NCI-H524 (cell line): ENCODE data around the gene TOMM40.

Experiments used
- DNase-seq, 2 experiments: peaks; one replicate each; lab custom pipeline; 2025; lab: John Stamatoyannopoulos, UW

The TOMM40 gene

GRCh38 chr19:44927746-44928145, 36.7 kb downstream of the TOMM40 start:
- no peak for DNase-seq

GRCh38 chr19:44930088-44930487, 39.0 kb downstream of the TOMM40 start:
- no peak for DNase-seq

GRCh38 chr19:44931541-44931940, 40.5 kb downstream of the TOMM40 start:
- no peak for DNase-seq

- no peak for DNase-seq
Measured at GRCh38 chr19:44939668-44940067, 48.6 kb downstream of the TOMM40 start.

GRCh38 chr19:44942067-44942571, 51.1 kb downstream of the TOMM40 start, which contains the start of gene APOC4:
Gene APOC4, plus strand, starts transcription at chr19:44942237. Its CDS starts 41 bp downstream, at chr19:44942278.
- no peak for DNase-seq

- no peak for DNase-seq
Measured at GRCh38 chr19:44943801-44944249, 52.8 kb downstream of the TOMM40 start.

GRCh38 chr19:44947041-44947581, 56.1 kb downstream of the TOMM40 start:
- no peak for DNase-seq

- no peak for DNase-seq
Measured at GRCh38 chr19:44948237-44948636, 57.2 kb downstream of the TOMM40 start.

- peak in 1 of 2 experiments; percentile 7 for DNase-seq
Measured at GRCh38 chr19:44948763-44949374, 57.8 kb downstream of the TOMM40 start.

- no peak for DNase-seq
Measured at GRCh38 chr19:44949550-44949949, 58.5 kb downstream of the TOMM40 start.

GRCh38 chr19:44951179-44952159, 60.4 kb downstream of the TOMM40 start:
- peak; percentile 34 to 53 for DNase-seq
